ENCODE data around the gene NTNG1.

The NTNG1 gene

GRCh38 chr1:107473065-107473464 lies 332.2 kb downstream of the NTNG1 start:
- DNase-seq = no peak

- DNase-seq = no peak
These were observed 334.2 kb downstream of the NTNG1 start for GRCh38 chr1:107474877-107475612.

GRCh38 chr1:107477233-107477632 lies 336.4 kb downstream of the NTNG1 start:
- no peak for DNase-seq

- no peak for DNase-seq
These were observed 339.1 kb downstream of the NTNG1 start for GRCh38 chr1:107479865-107480350.

- no peak for DNase-seq
These were observed 339.9 kb downstream of the NTNG1 start for GRCh38 chr1:107480548-107481415.

GRCh38 chr1:107481756-107482384 lies 341.0 kb downstream of the NTNG1 start:
- no peak for DNase-seq

GRCh38 chr1:107483949-107484348 lies 343.1 kb downstream of the NTNG1 start:
- DNase-seq = no peak

- no peak for DNase-seq
These were observed 345.5 kb downstream of the NTNG1 start for GRCh38 chr1:107486349-107486748.

GRCh38 chr1:107487506-107487905 lies 346.7 kb downstream of the NTNG1 start:
- no peak for DNase-seq

GRCh38 chr1:107491582-107491981 lies 350.7 kb downstream of the NTNG1 start:
- no peak for DNase-seq

GRCh38 chr1:107493111-107493716 lies 352.4 kb downstream of the NTNG1 start:
- DNase-seq = no peak

- no peak for DNase-seq
These were observed 353.2 kb downstream of the NTNG1 start for GRCh38 chr1:107494061-107494460.

- DNase-seq = no peak
These were observed 355.2 kb downstream of the NTNG1 start for GRCh38 chr1:107496002-107496401.

- no peak for DNase-seq
These were observed 358.4 kb downstream of the NTNG1 start for GRCh38 chr1:107499139-107499744.

- no peak for DNase-seq
These were observed 360.3 kb downstream of the NTNG1 start for GRCh38 chr1:107501081-107501605.

- DNase-seq = no peak
These were observed 369.5 kb downstream of the NTNG1 start for GRCh38 chr1:107510347-107510746.

- DNase-seq = no peak
These were observed 372.0 kb downstream of the NTNG1 start for GRCh38 chr1:107512836-107513235.

- DNase-seq = no peak
These were observed 374.0 kb downstream of the NTNG1 start for GRCh38 chr1:107514841-107515240.

- DNase-seq = no peak
These were observed 374.9 kb downstream of the NTNG1 start for GRCh38 chr1:107515702-107516101.

GRCh38 chr1:107523061-107523460 lies 382.2 kb downstream of the NTNG1 start:
- no peak for DNase-seq

- no peak for DNase-seq
These were observed 382.9 kb downstream of the NTNG1 start for GRCh38 chr1:107523736-107524135.

- DNase-seq = no peak
These were observed 383.5 kb downstream of the NTNG1 start for GRCh38 chr1:107524301-107524700.
